CD4-positive, alpha-beta T cell treated with Interleukin-6 for 4 hours (primary cell): Measurements from ENCODE around the gene FAM20C.

Experiments
- DNase-seq: peaks from one replicate; pipeline ENCODE4 v3.0.0-alpha.2; 2020; ENCODE audit warnings: mixed read lengths

FAM20C gene

GRCh38 chr7:278081-278480 is 85.7 kb downstream of the FAM20C start:
- no peak for DNase-seq

- DNase-seq: no peak
Observed at GRCh38 chr7:279821-280220, 87.5 kb downstream of the FAM20C start.

- DNase-seq: no peak
Observed at GRCh38 chr7:280461-280860, 88.1 kb downstream of the FAM20C start.

- no peak for DNase-seq
Observed at GRCh38 chr7:281637-282036, 89.3 kb downstream of the FAM20C start.

GRCh38 chr7:282621-283020 is 90.2 kb downstream of the FAM20C start:
- no peak for DNase-seq

GRCh38 chr7:284762-285722 is 92.7 kb downstream of the FAM20C start:
- no peak for DNase-seq

- no peak for DNase-seq
Observed at GRCh38 chr7:285731-286130, 93.4 kb downstream of the FAM20C start.

GRCh38 chr7:286266-286665 is 93.9 kb downstream of the FAM20C start:
- no peak for DNase-seq

GRCh38 chr7:288671-289101 is 96.3 kb downstream of the FAM20C start:
- DNase-seq: no peak

GRCh38 chr7:289209-289755 is 96.9 kb downstream of the FAM20C start:
- DNase-seq: no peak

- no peak for DNase-seq
Observed at GRCh38 chr7:289756-290553, 97.6 kb downstream of the FAM20C start, which contains the start of gene FOXL3. Gene FOXL3 (plus strand): TSS chr7:290170. CDS start chr7:290170, 0 bp downstream.

GRCh38 chr7:290554-291372 is 98.4 kb downstream of the FAM20C start:
- no peak for DNase-seq

GRCh38 chr7:291373-292092 is 99.2 kb downstream of the FAM20C start:
- DNase-seq: no peak

- DNase-seq: no peak
Observed at GRCh38 chr7:292226-292625, 99.9 kb downstream of the FAM20C start.

GRCh38 chr7:292826-293225 is 100.5 kb downstream of the FAM20C start:
- no peak for DNase-seq

GRCh38 chr7:293681-294439 is 101.5 kb downstream of the FAM20C start:
- DNase-seq: no peak

- DNase-seq: no peak
Observed at GRCh38 chr7:294440-295154, 102.2 kb downstream of the FAM20C start.

GRCh38 chr7:295155-296154 is 103.1 kb downstream of the FAM20C start:
- no peak for DNase-seq

- no peak for DNase-seq
Observed at GRCh38 chr7:296373-296945, 104.1 kb downstream of the FAM20C start.
